HepG2 (cell line): Measurements from ENCODE around the gene TUFM. TPM values are rescaled to one million over a fixed set of nuclear protein-coding genes. Genes with fewer than 3 reads are reported as not detected.
A peak's percentile ranks its signal among the peaks of the same experiment; 100 is the strongest.

Experiments used
- ATRX ChIP-seq: sonication (generic); formaldehyde crosslinking; IDR thresholded peaks from 2 replicates; pipeline ENCODE4 v1.4.0; 2020; ENCODE audit warnings: missing genetic modification reagents, borderline replicate concordance
- DRAP1 ChIP-seq: IDR thresholded peaks from 2 replicates; pipeline ENCODE4 v1.6.1; 2016; ENCODE audit warnings: missing genetic modification reagents, missing compliant biosample characterization
- EZH2 ChIP-seq: conservative IDR thresholded peaks from 2 replicates; pipeline ENCODE4 v1.6.1; 2012; ENCODE audit warnings: mild to moderate bottlenecking, low read depth, low read length, moderate library complexity
- HMGXB3 ChIP-seq: sonication (generic); formaldehyde crosslinking; IDR thresholded peaks from 2 replicates; pipeline ENCODE4 v1.4.0; 2020; ENCODE audit warnings: missing genetic modification reagents, borderline replicate concordance
- HOXA7 ChIP-seq: sonication (generic); formaldehyde crosslinking; IDR thresholded peaks from 2 replicates; pipeline ENCODE4 v1.8.1; 2022; ENCODE audit warnings: mild to moderate bottlenecking, missing genetic modification reagents, moderate library complexity
- KDM3A ChIP-seq: IDR thresholded peaks from 2 replicates; pipeline ENCODE4 v1.6.1; 2018; ENCODE audit warnings: low read depth, missing compliant biosample characterization
- KDM5B ChIP-seq: sonication (generic); formaldehyde crosslinking; IDR thresholded peaks from 2 replicates; pipeline ENCODE4 v1.4.0; 2020; ENCODE audit warnings: missing genetic modification reagents, mild to moderate bottlenecking, borderline replicate concordance
- KLF11 ChIP-seq: IDR thresholded peaks from 2 replicates; pipeline ENCODE4 v1.6.1; 2016; ENCODE audit warnings: missing compliant biosample characterization
- MED8 ChIP-seq: sonication (generic); formaldehyde crosslinking; IDR thresholded peaks from 2 replicates; pipeline ENCODE4 v1.8.1; 2023; ENCODE audit warnings: mild to moderate bottlenecking, missing genetic modification reagents; ENCODE audit not compliant: insufficient replicate concordance
- NFE2 ChIP-seq: sonication (generic); formaldehyde crosslinking; IDR thresholded peaks from 2 replicates; pipeline ENCODE4 v1.4.0; 2020; ENCODE audit warnings: missing genetic modification reagents
- NFRKB ChIP-seq: fragments of 450-650 bp; IDR thresholded peaks from 2 replicates; pipeline ENCODE4 v1.6.1; 2017
- NR2F6 ChIP-seq, 2 experiments: IDR thresholded peaks; 2 replicates each; pipeline ENCODE4 v1.6.1; 2016; ENCODE audit warnings: antibody characterized with exemption in 1 of 2, mild to moderate bottlenecking in 1 of 2
- SCMH1 ChIP-seq: sonication (generic); formaldehyde crosslinking; IDR thresholded peaks from 2 replicates; pipeline ENCODE4 v1.9.0; 2021; ENCODE audit warnings: missing genetic modification reagents, mild to moderate bottlenecking, borderline replicate concordance
- SMC3 ChIP-seq: IDR thresholded peaks from 2 replicates; pipeline ENCODE4 v1.6.1; 2011; ENCODE audit warnings: low read length, improper control_type of control experiment
- SRSF1 ChIP-seq: fragments of 200-400 bp; formaldehyde crosslinking; optimal IDR thresholded peaks from 2 replicates; pipeline ENCODE3; 2017; ENCODE audit warnings: mild to moderate bottlenecking, low read depth, low read length, moderate library complexity
- ZFP36 ChIP-seq: fragments of 150-350 bp; IDR thresholded peaks from 2 replicates; pipeline ENCODE4 v1.6.1; 2018; ENCODE audit warnings: borderline replicate concordance, low read length, low read depth; ENCODE audit not compliant: partially characterized antibody
- ZNF333 ChIP-seq: sonication (generic); formaldehyde crosslinking; IDR thresholded peaks from 2 replicates; pipeline ENCODE4 v1.4.0; 2020; ENCODE audit warnings: mild to moderate bottlenecking, missing genetic modification reagents, borderline replicate concordance
- ZNF367 ChIP-seq: sonication (generic); formaldehyde crosslinking; IDR thresholded peaks from 2 replicates; pipeline ENCODE4 v1.4.0; 2020; ENCODE audit warnings: missing genetic modification reagents, borderline replicate concordance
- ZNF777 ChIP-seq: sonication (generic); formaldehyde crosslinking; IDR thresholded peaks from 2 replicates; pipeline ENCODE4 v1.4.0; 2020; ENCODE audit warnings: missing genetic modification reagents
- ZSCAN31 ChIP-seq: sonication (generic); formaldehyde crosslinking; IDR thresholded peaks from 2 replicates; pipeline ENCODE4 v1.5.0; 2020; ENCODE audit warnings: low read depth, mild to moderate bottlenecking, missing genetic modification reagents
- polyA plus RNA-seq, 8 experiments: library from polyadenylated mRNA; depleted of rRNA in 3 of 8; stranded (reverse) in 7 of 8; unstranded in 1 of 8; fragments of >200 nt; fragmentation: Illumina TruSeq in 4 of 8; extraction: Trizol in 4 of 8; gene quantifications; 2 replicates each; pipeline versions ENCODE4 v1.2.1 to v1.2.3, GENCODE V29; 2011 to 2016; ENCODE audit warnings: low read depth in 4 of 8, missing spikeins in 1 of 8, mixed read lengths in 1 of 8; ENCODE audit not compliant: insufficient read depth in 1 of 8
- total RNA-seq, 5 experiments: library from RNA; depleted of rRNA; stranded (reverse); fragments of >200 nt; fragmentation: Illumina TruSeq; extraction: Trizol; gene quantifications; 2 replicates each; pipeline ENCODE4 v1.2.3, GENCODE V29; 2016; ENCODE audit warnings: low read depth in 1 of 5
- TF ChIP-seq, protein P1 (sequence below): sonication (generic); formaldehyde crosslinking; IDR thresholded peaks from 2 replicates; pipeline ENCODE4 v1.5.0; 2020; ENCODE audit warnings: mild to moderate bottlenecking, missing genetic modification reagents, borderline replicate concordance

Gene TUFM
- total and polyA plus RNA-seq, 2 of the 13 experiments (the other 11 are each of a cell fraction or from before 2014, with no cell fraction given): 206 to 298 TPM

GRCh38 chr16:28822520-28823290 lies 23.4 kb downstream of the TUFM start, which contains the start of gene ATXN2L (continued):
- TF ChIP-seq ZSCAN31 (CRISPR knock-in tag): peak; percentile 93
- TF ChIP-seq SRSF1: peak; percentile 93
- TF ChIP-seq KDM5B: peak; percentile 92; the same call in 1 of the 2 replicates
- peak; percentile 86 for TF ChIP-seq MED8 (CRISPR knock-in tag)
- TF ChIP-seq SCMH1: no peak
- TF ChIP-seq ATRX (CRISPR knock-in tag): no peak
- no peak for TF ChIP-seq SMC3
- TF ChIP-seq KLF11 (CRISPR knock-in tag): peak; percentile 96
- peak; percentile 88 for TF ChIP-seq DRAP1 (CRISPR knock-in tag)
- peak; percentile 96 for TF ChIP-seq KDM3A (CRISPR knock-in tag)
- no peak for TF ChIP-seq NFRKB
- TF ChIP-seq HOXA7 (CRISPR knock-in tag): no peak
- TF ChIP-seq ZFP36: no peak
- peak; percentile 96 for TF ChIP-seq HMGXB3 (CRISPR knock-in tag)
- no peak; the same call in 1 of the 2 replicates for TF ChIP-seq NFE2 (CRISPR knock-in tag)
- TF ChIP-seq, protein P1, sequence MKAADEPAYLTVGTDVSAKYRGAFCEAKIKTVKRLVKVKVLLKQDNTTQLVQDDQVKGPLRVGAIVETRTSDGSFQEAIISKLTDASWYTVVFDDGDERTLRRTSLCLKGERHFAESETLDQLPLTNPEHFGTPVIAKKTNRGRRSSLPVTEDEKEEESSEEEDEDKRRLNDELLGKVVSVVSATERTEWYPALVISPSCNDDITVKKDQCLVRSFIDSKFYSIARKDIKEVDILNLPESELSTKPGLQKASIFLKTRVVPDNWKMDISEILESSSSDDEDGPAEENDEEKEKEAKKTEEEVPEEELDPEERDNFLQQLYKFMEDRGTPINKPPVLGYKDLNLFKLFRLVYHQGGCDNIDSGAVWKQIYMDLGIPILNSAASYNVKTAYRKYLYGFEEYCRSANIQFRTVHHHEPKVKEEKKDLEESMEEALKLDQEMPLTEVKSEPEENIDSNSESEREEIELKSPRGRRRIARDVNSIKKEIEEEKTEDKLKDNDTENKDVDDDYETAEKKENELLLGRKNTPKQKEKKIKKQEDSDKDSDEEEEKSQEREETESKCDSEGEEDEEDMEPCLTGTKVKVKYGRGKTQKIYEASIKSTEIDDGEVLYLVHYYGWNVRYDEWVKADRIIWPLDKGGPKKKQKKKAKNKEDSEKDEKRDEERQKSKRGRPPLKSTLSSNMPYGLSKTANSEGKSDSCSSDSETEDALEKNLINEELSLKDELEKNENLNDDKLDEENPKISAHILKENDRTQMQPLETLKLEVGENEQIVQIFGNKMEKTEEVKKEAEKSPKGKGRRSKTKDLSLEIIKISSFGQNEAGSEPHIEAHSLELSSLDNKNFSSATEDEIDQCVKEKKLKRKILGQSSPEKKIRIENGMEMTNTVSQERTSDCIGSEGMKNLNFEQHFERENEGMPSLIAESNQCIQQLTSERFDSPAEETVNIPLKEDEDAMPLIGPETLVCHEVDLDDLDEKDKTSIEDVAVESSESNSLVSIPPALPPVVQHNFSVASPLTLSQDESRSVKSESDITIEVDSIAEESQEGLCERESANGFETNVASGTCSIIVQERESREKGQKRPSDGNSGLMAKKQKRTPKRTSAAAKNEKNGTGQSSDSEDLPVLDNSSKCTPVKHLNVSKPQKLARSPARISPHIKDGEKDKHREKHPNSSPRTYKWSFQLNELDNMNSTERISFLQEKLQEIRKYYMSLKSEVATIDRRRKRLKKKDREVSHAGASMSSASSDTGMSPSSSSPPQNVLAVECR (CRISPR knock-in tag): peak; percentile 90
- 0 out of 2 replicates have a peak, but pooled peaks have one; percentile 68 for TF ChIP-seq ZNF367 (CRISPR knock-in tag)
- peak; percentile 91; the same call in 1 of the 2 replicates for TF ChIP-seq ZNF333
- TF ChIP-seq EZH2: no peak
- peak; percentile 62 for TF ChIP-seq ZNF777 (CRISPR knock-in tag)
- TF ChIP-seq NR2F6 (IDR thresholded peaks at IDR 0.05): no peak
- peak; percentile 83; the same call in 1 of the 2 replicates for TF ChIP-seq NR2F6 (CRISPR knock-in tag; IDR thresholded peaks at IDR 0.05)
